Vagina (tissue), 2 donors: ENCODE results near the gene ST6GALNAC5. TPM values are rescaled to one million over a fixed set of nuclear protein-coding genes. Genes with fewer than 3 reads are reported as not detected.

Experiments used
- DNase-seq, 2 donors: peaks; one replicate each; pipeline ENCODE4 v3.0.0-alpha.2; 2017; ENCODE audit errors: extremely low spot score in 2 of 2
- H3K27ac ChIP-seq: fragments of 200-600 bp; sonication (generic); one replicate; pipeline ENCODE4 v1.5.1; 2019
- H3K27me3 ChIP-seq: fragments of 200-600 bp; sonication (generic); one replicate; pipeline ENCODE4 v1.5.1; 2019
- H3K36me3 ChIP-seq, 2 donors: fragments of 200-600 bp; sonication (generic); one replicate each; pipeline ENCODE4 v1.5.1; 2017 to 2019
- H3K4me1 ChIP-seq: fragments of 200-600 bp; sonication (generic); one replicate; pipeline ENCODE4 v1.5.1; 2019
- H3K4me3 ChIP-seq, 2 donors: fragments of 200-600 bp; sonication (generic); 1 replicate in 1 of 2; 2 replicates in 1 of 2; pipeline ENCODE4 v1.5.1; 2016 to 2019
- H3K9me3 ChIP-seq: fragments of 200-600 bp; sonication (generic); one replicate; pipeline ENCODE4 v1.5.1; 2019
- CTCF ChIP-seq, 3 experiments: fragments of 450-650 bp in 2 of 3; fragments of 200-600 bp in 1 of 3; sonication (generic) in 1 of 3; IDR thresholded peaks; one replicate each; pipeline ENCODE4 v1.5.1; 2017 to 2019; ENCODE audit warnings: antibody characterized with exemption in 3 of 3, mild to moderate bottlenecking in 2 of 3, moderate library complexity in 2 of 3
- POLR2A ChIP-seq, 2 donors: fragments of 450-650 bp; IDR thresholded peaks; one replicate each; pipeline ENCODE4 v1.6.1; 2017; ENCODE audit warnings: antibody characterized with exemption in 2 of 2, mild to moderate bottlenecking in 2 of 2, moderate library complexity in 2 of 2
- POLR2AphosphoS5 ChIP-seq, 2 donors: sonication (generic); formaldehyde crosslinking; IDR thresholded peaks; one replicate each; pipeline ENCODE4 v1.9.0; 2017; ENCODE audit warnings: antibody characterized with exemption in 2 of 2, mild to moderate bottlenecking in 2 of 2, low read depth in 1 of 2; ENCODE audit not compliant: insufficient read depth in 1 of 2
- intact Hi-C: fragments of 100-400 bp; cut with DNase I; formaldehyde crosslinking; loops from one replicate; pipeline ENCODE4 v1.15.1; 2023
- total RNA-seq: library from RNA; depleted of rRNA; stranded (reverse); fragments of >200 nt; gene quantifications from one replicate; pipeline ENCODE4 v1.2.3, GENCODE V29; 2016

Gene ST6GALNAC5
- total RNA-seq, 1 donor from 2014 or later = 9.6 TPM

- no peak for TF ChIP-seq CTCF (IDR thresholded peaks at IDR 0.05)
- no peak for TF ChIP-seq POLR2AphosphoS5 (IDR thresholded peaks at IDR 0.05; ENCODE audit: insufficient read depth in 1 of 2, low read depth in 1 of 2)
- no peak for TF ChIP-seq POLR2A (IDR thresholded peaks at IDR 0.05)
- H3K4me3 ChIP-seq = no peak overlapping the region
- no peaks in the 10 kb centered on the region for H3K36me3 ChIP-seq
- intact Hi-C loops = no loop called here
- H3K9me3 ChIP-seq = no peaks in the 10 kb centered on the region
- H3K27me3 ChIP-seq = no peaks in the 10 kb centered on the region
- no peaks in the 10 kb centered on the region for H3K4me1 ChIP-seq
- no peak overlapping the region for H3K27ac ChIP-seq
- no peak for DNase-seq
Measured at GRCh38 chr1:76940571-76941335, 73.5 kb downstream of the ST6GALNAC5 start.

DNA sequence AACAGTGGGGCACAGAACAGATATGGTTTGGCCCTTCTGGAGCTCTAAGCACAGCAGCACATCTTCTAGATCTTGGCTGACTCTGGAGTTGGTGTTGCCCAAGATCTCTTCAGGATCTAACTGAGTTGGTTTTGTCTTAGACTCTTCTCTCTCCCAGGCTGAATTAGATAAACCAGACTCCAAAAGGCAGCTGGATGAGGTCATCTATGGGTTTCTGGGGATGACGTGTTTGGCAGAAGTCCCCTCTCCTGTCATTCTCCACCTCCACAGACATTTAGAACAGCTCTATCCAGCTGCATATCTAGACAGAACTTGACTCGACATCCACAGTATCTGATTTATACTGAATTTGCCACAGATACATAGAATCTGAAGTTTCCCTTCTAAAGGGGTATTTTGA lies 75.3 kb downstream of the ST6GALNAC5 start:
- intact Hi-C loops = no loop called here
- Histone ChIP-seq H3K36me3 (no peaks in the 10 kb centered on the region), H3K4me3 (no peak overlapping the region), H3K27me3 (no peaks in the 10 kb centered on the region), H3K9me3 (no peaks in the 10 kb centered on the region), H3K4me1 (no peaks in the 10 kb centered on the region), H3K27ac (no peak overlapping the region)
- no peak for DNase-seq
- TF ChIP-seq POLR2A (IDR thresholded peaks at IDR 0.05) (no peak), CTCF (IDR thresholded peaks at IDR 0.05) (no peak), POLR2AphosphoS5 (IDR thresholded peaks at IDR 0.05; ENCODE audit: insufficient read depth in 1 of 2, low read depth in 1 of 2) (no peak)

GRCh38 chr1:76944942-76945341 lies 77.7 kb downstream of the ST6GALNAC5 start:
- no peaks in the 10 kb centered on the region for H3K27me3 ChIP-seq
- DNase-seq = no peak
- H3K9me3 ChIP-seq = no peaks in the 10 kb centered on the region
- H3K4me3 ChIP-seq = no peak overlapping the region
- intact Hi-C loops = no loop called here
- TF ChIP-seq POLR2AphosphoS5 (IDR thresholded peaks at IDR 0.05; ENCODE audit: insufficient read depth in 1 of 2, low read depth in 1 of 2) (no peak), POLR2A (IDR thresholded peaks at IDR 0.05) (no peak), CTCF (IDR thresholded peaks at IDR 0.05) (no peak)
- H3K27ac ChIP-seq = no peak overlapping the region
- H3K36me3 ChIP-seq = no peaks in the 10 kb centered on the region
- no peaks in the 10 kb centered on the region for H3K4me1 ChIP-seq

DNA sequence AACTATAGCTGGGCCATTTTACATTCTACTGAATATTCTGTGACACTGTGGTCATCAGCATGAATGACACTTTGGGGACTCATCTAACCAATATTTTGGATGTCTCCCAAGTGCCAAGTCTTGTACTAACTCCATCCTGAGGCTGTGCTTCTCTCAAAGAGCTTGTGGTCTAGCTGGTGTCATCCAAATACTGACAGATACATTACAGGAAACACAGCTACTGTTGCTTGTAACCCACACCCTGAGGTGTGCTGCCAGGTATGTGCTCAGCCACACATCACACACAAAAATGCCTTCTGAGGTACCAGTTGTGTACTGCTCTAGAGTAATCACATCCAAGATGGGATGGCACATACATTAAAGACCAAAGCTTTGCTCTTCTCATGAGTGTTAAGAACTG lies 81.6 kb downstream of the ST6GALNAC5 start:
- intact Hi-C loops = no loop called here
- Histone ChIP-seq H3K36me3 (no peaks in the 10 kb centered on the region), H3K4me3 (no peak overlapping the region), H3K27ac (no peak overlapping the region), H3K4me1 (no peaks in the 10 kb centered on the region), H3K27me3 (no peaks in the 10 kb centered on the region), H3K9me3 (no peaks in the 10 kb centered on the region)
- no peak for TF ChIP-seq CTCF (IDR thresholded peaks at IDR 0.05)
- TF ChIP-seq POLR2AphosphoS5 (IDR thresholded peaks at IDR 0.05; ENCODE audit: insufficient read depth in 1 of 2, low read depth in 1 of 2) = no peak
- TF ChIP-seq POLR2A (IDR thresholded peaks at IDR 0.05) = no peak
- no peak for DNase-seq

- no peaks in the 10 kb centered on the region for H3K27me3 ChIP-seq
- DNase-seq = no peak
- H3K36me3 ChIP-seq = no peaks in the 10 kb centered on the region
- no peaks in the 10 kb centered on the region for H3K9me3 ChIP-seq
- no peak overlapping the region for H3K27ac ChIP-seq
- intact Hi-C loops = no loop called here
- TF ChIP-seq POLR2AphosphoS5 (IDR thresholded peaks at IDR 0.05; ENCODE audit: insufficient read depth in 1 of 2, low read depth in 1 of 2) (no peak), CTCF (IDR thresholded peaks at IDR 0.05) (no peak)
- no peaks in the 10 kb centered on the region for H3K4me1 ChIP-seq
- H3K4me3 ChIP-seq = no peak overlapping the region
Measured at GRCh38 chr1:76949503-76949902, 82.2 kb downstream of the ST6GALNAC5 start.
